Retina (tissue), 1 donor: ENCODE results near the gene CHKB.
"Not testable (repeated sequence)": the region's sequence is repeated elsewhere in the genome, so short reads cannot be mapped to it uniquely, and the experiment has no call there.

Source experiments
- DNase-seq: peaks from one replicate; pipeline ENCODE4 v3.0.0-alpha.2; 2016

CHKB gene, protein sequence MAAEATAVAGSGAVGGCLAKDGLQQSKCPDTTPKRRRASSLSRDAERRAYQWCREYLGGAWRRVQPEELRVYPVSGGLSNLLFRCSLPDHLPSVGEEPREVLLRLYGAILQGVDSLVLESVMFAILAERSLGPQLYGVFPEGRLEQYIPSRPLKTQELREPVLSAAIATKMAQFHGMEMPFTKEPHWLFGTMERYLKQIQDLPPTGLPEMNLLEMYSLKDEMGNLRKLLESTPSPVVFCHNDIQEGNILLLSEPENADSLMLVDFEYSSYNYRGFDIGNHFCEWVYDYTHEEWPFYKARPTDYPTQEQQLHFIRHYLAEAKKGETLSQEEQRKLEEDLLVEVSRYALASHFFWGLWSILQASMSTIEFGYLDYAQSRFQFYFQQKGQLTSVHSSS

DNA sequence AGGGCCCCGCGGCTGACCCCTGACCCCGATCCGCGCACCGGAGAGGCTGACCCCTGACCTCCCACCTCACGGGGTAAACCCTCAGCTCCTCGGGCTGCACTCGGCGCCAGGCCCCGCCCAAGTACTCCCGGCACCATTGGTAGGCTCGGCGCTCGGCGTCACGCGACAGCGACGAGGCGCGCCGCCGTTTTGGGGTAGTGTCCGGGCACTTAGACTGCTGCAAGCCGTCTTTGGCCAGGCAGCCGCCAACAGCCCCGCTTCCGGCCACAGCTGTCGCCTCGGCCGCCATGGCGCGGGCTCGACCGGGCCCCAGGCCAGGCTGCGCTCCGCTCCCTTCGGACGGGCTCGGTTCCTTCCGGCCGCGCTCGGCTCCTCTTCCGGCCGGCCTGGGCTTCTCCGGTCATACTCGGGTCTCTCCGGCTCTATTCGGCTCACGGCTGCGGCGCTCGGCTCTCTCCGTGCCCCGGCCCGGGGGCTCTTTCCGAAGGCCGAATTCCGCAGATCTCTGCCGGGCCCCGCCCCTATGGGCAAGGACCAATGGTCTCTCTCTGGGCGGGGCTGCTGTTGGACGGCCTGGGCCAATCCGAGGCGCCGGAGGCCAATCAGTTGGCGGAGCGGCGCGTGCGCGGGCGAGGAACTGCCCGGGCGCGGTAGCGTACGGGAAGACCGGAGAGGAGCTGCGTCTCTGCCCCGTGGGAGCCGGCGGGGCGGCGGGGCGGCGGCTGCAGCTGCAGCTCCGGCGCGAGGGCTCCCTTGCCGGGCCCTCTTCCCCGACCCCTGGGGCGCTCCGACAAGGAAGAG is at the start of gene CHKB:
TSS of gene CHKB (minus strand) at position 357 of the 801 bp plus-strand sequence. CDS start at position 289, 68 bp downstream.
- peak; percentile 99 for DNase-seq

DNA sequence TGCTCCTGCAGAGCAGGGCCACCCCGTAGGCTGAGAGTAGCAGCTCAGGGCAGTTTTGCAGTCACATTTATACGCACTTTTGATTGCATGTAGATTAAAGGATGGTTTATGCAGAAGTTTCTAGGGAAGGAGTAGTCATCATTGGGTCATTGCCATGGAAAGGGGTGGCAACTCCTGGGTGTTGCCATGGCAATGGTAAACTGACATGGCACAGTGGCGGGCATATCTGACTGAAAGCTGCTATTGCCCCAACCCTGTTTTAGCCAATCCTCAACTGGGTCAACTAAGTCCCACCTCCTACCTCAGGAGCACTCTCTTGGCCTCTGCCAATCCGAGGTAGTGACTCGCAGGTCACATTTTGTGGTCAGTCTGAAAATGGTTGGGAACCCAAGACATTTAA is 47.7 kb upstream of the CHKB start:
- DNase-seq = no peak

DNA sequence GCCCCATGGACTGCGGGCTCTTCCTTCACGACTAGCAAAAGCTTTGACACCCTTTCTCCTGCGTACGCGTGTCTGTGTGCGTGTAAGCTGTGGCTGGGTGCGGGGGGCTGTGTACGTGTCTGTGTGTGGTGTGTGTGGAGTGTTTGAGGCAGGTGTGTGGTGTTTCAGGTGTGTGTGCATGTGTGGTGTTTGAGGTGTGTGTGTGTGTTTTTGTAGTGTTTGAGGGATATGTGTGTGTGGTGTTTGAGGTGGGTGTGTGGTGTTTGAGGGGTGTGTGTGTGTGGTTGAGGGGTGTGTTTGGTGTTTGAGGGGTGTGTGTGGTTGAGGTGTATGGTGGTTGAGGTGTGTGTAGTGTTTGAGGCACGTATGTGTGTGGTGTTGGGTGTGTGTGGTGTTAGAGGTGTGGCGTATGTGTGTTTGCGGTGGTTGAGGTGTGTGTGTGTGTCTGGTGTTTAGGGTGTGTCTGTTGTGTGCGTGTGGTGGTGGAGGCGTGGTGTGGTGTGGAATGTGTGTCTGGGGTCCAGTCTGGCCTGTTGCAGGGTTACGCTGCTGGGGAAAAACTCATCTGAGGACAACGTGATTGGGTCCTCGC is 46.0 kb upstream of the CHKB start:
- DNase-seq = no peak

DNA sequence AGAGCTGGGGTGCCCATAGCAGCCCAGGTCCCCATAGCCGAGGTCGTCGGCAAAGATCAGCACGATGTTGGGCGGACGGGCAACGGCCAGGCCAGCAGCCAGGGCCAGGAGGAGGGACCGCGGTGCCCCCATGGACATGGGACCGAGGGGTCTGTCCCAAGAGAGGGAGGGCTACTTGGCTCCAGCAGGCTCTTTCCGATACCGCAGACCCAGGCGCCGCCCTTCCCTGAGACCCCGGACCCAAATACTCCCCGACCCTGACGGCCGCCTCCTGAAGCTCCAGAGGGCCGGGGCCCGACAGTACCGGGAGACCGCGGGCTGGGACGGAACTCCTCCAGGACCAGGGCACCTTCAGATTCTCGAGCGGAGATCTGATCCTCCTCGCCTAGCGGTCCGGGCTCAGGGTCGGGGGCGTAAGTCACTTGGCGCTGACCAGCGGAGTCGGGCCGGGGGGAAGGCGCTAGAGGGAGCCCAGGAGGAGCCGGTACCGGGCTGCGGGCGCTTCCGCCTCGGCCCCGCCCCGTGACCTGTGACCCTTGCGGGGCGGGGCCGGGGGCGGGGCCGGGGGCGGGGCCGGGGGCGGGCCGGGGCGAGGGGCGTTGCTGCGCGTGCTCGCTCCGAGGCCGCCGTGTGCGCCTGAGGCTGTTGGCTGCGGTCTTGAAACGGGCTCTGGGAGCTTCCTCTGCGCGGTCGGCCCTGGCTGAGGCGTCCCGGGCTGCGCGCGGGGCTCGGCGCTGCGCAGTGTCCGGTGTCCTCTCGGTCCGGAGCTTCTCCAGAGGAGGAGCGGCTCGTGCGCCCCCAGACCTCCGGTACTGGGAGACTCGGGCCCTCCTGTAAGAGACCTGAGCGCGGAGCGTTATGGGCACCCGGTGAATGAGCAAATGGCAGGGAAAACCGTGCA is 45.2 kb upstream of the CHKB start, which contains the start of gene ARSA:
TSS of gene ARSA (minus strand) at position 511 of the 901 bp plus-strand sequence. CDS start at position 138, 373 bp downstream.
- DNase-seq = peak; percentile 90

DNA sequence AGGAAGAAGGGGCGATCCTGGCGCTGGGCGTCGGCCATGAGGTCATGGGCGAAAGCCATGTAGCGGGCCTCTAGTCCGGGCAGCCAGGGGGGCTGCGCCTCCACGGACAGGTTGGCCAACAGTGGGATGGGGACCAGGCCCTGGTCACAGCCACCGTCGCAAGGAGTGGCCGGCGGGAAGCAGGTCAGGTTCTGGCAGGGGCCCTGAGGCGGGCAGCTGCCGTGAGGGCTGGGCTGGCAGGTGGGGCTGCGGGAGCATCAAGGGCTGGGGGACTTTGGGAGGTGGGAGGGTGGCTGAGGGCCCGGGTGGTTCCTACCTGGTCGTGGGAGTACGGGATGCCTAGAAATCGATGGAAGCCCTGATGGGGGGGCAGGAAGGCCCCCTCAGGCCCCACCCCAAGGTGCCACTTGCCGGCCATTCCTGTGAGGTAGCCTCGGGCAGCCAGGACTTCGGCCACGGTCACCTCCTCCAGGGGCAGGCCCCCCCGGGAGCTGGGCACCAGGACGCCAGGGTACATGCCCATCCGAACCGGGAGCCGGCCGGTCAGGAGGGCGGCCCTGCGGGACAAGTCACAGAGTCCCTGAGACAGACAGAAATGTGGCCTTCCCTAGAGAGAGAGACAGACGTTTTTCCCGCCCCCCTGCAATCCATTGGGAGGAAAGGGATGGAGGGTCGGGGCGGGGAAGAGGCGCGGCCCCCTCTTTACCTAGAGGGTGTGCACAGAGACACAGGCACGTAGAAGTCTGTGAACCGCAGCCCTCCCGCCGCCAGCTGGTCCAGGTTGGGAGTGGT is 44.4 kb upstream of the CHKB start:
- no peak for DNase-seq

GRCh38 chr22:50626314-50626849 is 43.7 kb upstream of the CHKB start:
- no peak for DNase-seq

GRCh38 chr22:50625568-50626313 is 43.1 kb upstream of the CHKB start:
- no peak for DNase-seq

DNA sequence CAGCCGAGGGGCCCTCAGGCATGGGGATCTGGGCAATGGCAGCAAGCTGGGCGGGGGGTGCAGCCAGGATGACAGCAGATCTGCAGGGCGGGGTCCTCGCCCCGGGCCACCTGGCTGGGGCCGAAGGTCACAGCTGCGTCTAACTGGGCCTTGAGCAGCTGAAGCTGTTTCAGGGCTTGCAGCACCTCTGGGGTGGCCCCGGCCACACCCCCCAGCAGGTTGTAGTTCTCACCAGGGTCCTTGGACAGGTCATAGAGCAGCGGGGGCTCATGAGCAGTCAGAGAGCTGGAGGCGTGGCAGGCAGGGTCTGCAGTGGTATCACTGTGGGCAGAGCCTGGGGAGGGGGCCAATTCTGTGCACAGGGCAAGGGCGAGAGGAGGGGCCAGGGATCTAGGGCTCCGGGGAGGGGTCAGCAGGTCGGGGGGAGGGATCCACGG is 42.5 kb upstream of the CHKB start:
- no peak for DNase-seq

DNA sequence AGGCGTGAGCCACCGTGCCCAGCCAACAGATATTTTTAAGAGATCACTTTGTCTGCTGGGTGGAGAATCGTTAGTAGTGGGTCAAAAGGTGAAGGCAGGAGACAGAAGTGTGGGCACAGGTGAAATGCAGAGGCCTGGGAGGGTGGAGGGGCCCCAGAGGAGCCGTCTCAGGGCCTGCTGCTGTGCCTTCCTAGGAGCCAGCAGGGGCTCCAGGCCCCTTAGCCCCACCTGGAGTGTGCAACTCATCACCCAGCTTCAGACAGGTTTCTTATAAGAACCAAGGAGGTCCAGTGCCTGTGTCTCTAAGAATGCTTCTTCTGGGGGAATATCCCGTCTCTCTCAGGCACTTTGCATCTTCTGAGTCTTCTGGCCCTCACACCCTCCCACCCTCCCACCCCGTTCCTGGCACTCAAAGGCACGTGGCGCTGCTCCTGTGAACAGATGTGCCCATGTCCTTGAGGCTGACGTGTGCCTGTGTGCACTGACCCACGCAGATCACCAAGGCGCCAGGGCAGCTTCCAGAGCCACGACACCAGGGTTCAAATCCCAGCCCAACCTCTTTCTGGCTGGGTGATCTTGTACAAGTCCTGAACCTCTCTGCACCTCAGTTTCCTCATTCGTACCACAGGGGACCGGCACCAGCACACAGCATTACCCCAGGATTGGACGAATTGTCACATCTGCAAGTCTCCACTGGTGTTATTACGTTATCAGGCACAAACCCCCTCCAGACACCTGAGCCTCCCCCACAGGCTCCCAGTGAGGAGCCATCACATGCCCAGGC is 41.9 kb upstream of the CHKB start:
- DNase-seq = no peak

GRCh38 chr22:50622723-50623327 is 40.2 kb upstream of the CHKB start:
- no peak for DNase-seq

- DNase-seq = no peak
Observed at GRCh38 chr22:50621948-50622722, 39.5 kb upstream of the CHKB start.

- DNase-seq = no peak
Observed at GRCh38 chr22:50621356-50621880, 38.8 kb upstream of the CHKB start.

- DNase-seq = peak; percentile 87
Observed at GRCh38 chr22:50620593-50621355, 38.1 kb upstream of the CHKB start.

- not testable (repeated sequence) for DNase-seq
Observed at GRCh38 chr22:50614296-50614695, 31.6 kb upstream of the CHKB start.

GRCh38 chr22:50613291-50613981 is 30.8 kb upstream of the CHKB start:
- DNase-seq = no peak

GRCh38 chr22:50612528-50613221 is 30.0 kb upstream of the CHKB start:
- DNase-seq = no peak
